ENCODE measurements around the gene SDCBP2.

SDCBP2 gene

DNA sequence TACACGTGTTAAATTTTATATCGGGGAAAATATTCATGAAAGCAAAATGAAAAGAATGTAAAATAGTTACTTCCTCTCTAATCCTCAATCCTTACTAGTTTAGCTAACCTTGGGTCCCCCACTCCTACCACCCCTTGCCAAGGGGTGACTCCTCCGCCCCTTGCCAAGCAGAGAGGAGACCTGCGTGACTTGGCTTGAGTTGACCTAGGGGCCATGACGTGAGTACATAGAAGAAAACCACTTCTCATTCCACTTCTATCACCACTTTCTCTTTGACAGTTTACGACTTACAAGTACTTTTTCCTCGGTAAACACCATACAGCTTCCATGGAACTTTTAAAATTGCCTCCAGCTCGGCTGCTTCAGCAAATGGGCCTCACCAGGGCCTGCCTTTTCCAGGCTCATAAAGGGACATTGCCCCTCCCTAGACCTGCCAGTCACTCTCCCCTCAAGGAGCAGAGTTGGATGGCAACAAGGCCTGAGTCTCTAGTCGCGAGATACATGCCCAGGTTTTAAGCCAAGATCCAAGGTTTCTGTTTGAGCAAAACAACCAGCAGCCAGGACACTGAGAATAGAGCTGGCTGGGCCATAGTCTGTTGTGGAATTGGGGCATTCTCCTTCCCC, 29.9 kb downstream of the SDCBP2 start:
- Histone ChIP-seq H3K36me3 (replicated peaks; ENCODE audit: low read depth, low read length) (no peaks in the 10 kb centered on the region), H3K4me3 (ENCODE audit: low read length) (no peak overlapping the region)

DNA sequence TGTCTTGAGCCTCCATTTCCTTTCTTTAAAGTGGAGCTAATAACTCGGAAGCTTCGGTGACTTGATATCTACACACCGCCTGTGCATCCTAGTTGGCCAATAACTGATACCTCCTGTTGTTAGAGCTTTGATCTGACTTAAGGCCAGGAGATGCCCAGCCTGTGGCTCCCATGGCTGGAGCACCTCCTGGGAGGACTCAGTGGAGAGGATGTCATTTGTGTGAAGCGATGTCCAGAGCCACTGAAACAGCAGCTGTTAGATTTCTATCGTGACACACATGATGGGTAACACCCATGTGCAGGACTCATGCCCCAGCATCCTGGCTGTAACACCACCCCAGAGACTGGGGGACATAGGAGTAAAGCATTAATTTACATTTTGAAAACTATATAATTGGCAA, 30.8 kb downstream of the SDCBP2 start:
- H3K4me2 ChIP-seq (ENCODE audit: low read length), result no peak overlapping the region
- H3K9me3 ChIP-seq (ENCODE audit: insufficient read depth, low read length), result no peaks in the 10 kb centered on the region
- no peaks in the 10 kb centered on the region for H3K79me2 ChIP-seq (ENCODE audit: low read length)
- H3K4me1 ChIP-seq (ENCODE audit: low read length), result no peaks in the 10 kb centered on the region
- TF ChIP-seq EZH2phosphoT487 (IDR thresholded peaks at IDR 0.05; ENCODE audit: low read depth), result no peak
- TF ChIP-seq, protein P1, sequence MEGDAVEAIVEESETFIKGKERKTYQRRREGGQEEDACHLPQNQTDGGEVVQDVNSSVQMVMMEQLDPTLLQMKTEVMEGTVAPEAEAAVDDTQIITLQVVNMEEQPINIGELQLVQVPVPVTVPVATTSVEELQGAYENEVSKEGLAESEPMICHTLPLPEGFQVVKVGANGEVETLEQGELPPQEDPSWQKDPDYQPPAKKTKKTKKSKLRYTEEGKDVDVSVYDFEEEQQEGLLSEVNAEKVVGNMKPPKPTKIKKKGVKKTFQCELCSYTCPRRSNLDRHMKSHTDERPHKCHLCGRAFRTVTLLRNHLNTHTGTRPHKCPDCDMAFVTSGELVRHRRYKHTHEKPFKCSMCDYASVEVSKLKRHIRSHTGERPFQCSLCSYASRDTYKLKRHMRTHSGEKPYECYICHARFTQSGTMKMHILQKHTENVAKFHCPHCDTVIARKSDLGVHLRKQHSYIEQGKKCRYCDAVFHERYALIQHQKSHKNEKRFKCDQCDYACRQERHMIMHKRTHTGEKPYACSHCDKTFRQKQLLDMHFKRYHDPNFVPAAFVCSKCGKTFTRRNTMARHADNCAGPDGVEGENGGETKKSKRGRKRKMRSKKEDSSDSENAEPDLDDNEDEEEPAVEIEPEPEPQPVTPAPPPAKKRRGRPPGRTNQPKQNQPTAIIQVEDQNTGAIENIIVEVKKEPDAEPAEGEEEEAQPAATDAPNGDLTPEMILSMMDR (IDR thresholded peaks at IDR 0.05; ENCODE audit: low read depth, low read length), result no peak
- no peak overlapping the region for H3K9ac ChIP-seq (ENCODE audit: low read length)
- no peak overlapping the region for H2AFZ ChIP-seq (ENCODE audit: low read depth, low read length)
- no peak overlapping the region for H3K27ac ChIP-seq (ENCODE audit: low read length)
- no peaks in the 10 kb centered on the region for H3K27me3 ChIP-seq (ENCODE audit: low read depth, low read length)
- no peaks in the 10 kb centered on the region for H4K20me1 ChIP-seq (ENCODE audit: insufficient read depth, low read length)
- no peak overlapping the region for H3K4me3 ChIP-seq (ENCODE audit: low read length)
- no peaks in the 10 kb centered on the region for H3K36me3 ChIP-seq (replicated peaks; ENCODE audit: low read depth, low read length)

More for the DNA sequence above, 29.9 kb downstream of the SDCBP2 start:
- no peaks in the 10 kb centered on the region for H3K27me3 ChIP-seq (ENCODE audit: low read depth, low read length)
- no peaks in the 10 kb centered on the region for H3K79me2 ChIP-seq (ENCODE audit: low read length)
- H3K9me3 ChIP-seq (ENCODE audit: insufficient read depth, low read length), result no peaks in the 10 kb centered on the region
- H3K4me2 ChIP-seq (ENCODE audit: low read length), result no peak overlapping the region
- no peaks in the 10 kb centered on the region for H3K4me1 ChIP-seq (ENCODE audit: low read length)
- no peak overlapping the region for H3K9ac ChIP-seq (ENCODE audit: low read length)
- H4K20me1 ChIP-seq (ENCODE audit: insufficient read depth, low read length), result no peaks in the 10 kb centered on the region
- no peak for TF ChIP-seq EZH2phosphoT487 (IDR thresholded peaks at IDR 0.05; ENCODE audit: low read depth)
- TF ChIP-seq, protein P1 (IDR thresholded peaks at IDR 0.05; ENCODE audit: low read depth, low read length), result no peak
- no peak overlapping the region for H2AFZ ChIP-seq (ENCODE audit: low read depth, low read length)
- no peak overlapping the region for H3K27ac ChIP-seq (ENCODE audit: low read length)

DNA sequence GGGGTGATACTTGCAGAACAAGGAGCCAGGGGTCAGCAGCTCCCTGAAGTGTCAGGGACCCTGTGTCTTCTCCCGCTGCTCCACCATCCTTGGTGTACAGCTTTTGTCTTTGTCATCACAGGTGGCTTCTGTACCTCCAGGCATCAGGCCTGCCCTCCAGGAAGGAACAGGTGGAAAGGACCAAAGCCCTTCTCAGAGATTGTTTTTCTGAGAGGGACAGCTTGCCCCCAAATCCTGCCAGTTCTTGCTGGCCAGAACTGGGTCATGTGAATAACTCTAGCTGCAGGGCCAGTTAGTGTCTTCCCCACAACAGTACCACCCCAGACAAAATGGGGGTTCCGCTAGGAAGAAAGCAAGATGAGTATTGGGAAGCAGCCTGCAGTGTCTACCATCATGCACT, 31.5 kb downstream of the SDCBP2 start:
- TF ChIP-seq, protein P1 (IDR thresholded peaks at IDR 0.05; ENCODE audit: low read depth, low read length), result no peak
- no peak for TF ChIP-seq EZH2phosphoT487 (IDR thresholded peaks at IDR 0.05; ENCODE audit: low read depth)
- Histone ChIP-seq H3K4me3 (ENCODE audit: low read length) (no peak overlapping the region), H3K9me3 (ENCODE audit: insufficient read depth, low read length) (no peaks in the 10 kb centered on the region)

DNA sequence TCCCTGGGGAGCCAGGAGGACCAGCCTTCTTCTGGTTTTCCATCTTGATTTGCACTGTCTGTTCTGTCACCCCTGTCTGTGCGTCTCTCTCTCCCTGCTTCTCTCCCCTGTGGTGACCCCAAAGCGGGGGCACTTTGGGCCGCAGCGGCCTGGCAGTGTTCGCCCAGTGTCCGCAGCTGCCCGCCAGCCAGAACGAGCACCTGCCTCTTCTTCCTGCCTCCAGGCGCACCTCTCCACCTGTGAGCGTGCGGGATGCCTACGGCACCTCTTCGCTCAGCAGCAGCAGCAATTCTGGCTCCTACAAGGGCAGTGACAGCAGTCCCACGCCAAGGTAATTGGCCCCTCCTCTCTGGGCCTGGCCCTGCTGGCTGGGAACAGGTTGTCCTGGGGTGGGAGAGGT, 32.0 kb downstream of the SDCBP2 start:
- H3K9ac ChIP-seq (ENCODE audit: low read length), result no peak overlapping the region
- H3K27me3 ChIP-seq (ENCODE audit: low read depth, low read length), result no peaks in the 10 kb centered on the region
- no peaks in the 10 kb centered on the region for H3K9me3 ChIP-seq (ENCODE audit: insufficient read depth, low read length)
- no peak for TF ChIP-seq EZH2phosphoT487 (IDR thresholded peaks at IDR 0.05; ENCODE audit: low read depth)
- TF ChIP-seq, protein P1 (IDR thresholded peaks at IDR 0.05; ENCODE audit: low read depth, low read length), result no peak
- no peaks in the 10 kb centered on the region for H3K4me1 ChIP-seq (ENCODE audit: low read length)
- no peaks in the 10 kb centered on the region for H3K36me3 ChIP-seq (replicated peaks; ENCODE audit: low read depth, low read length)
- H4K20me1 ChIP-seq (ENCODE audit: insufficient read depth, low read length), result no peaks in the 10 kb centered on the region
- H3K4me3 ChIP-seq (ENCODE audit: low read length), result no peak overlapping the region
- no peak overlapping the region for H2AFZ ChIP-seq (ENCODE audit: low read depth, low read length)
- H3K4me2 ChIP-seq (ENCODE audit: low read length), result no peak overlapping the region
- no peak overlapping the region for H3K27ac ChIP-seq (ENCODE audit: low read length)
- H3K79me2 ChIP-seq (ENCODE audit: low read length), result no peaks in the 10 kb centered on the region

More for the DNA sequence above, 31.5 kb downstream of the SDCBP2 start:
- Histone ChIP-seq H4K20me1 (ENCODE audit: insufficient read depth, low read length) (no peaks in the 10 kb centered on the region), H3K27me3 (ENCODE audit: low read depth, low read length) (no peaks in the 10 kb centered on the region), H2AFZ (ENCODE audit: low read depth, low read length) (no peak overlapping the region), H3K9ac (ENCODE audit: low read length) (no peak overlapping the region), H3K79me2 (ENCODE audit: low read length) (no peaks in the 10 kb centered on the region), H3K36me3 (replicated peaks; ENCODE audit: low read depth, low read length) (no peaks in the 10 kb centered on the region), H3K27ac (ENCODE audit: low read length) (no peak overlapping the region), H3K4me2 (ENCODE audit: low read length) (no peak overlapping the region), H3K4me1 (ENCODE audit: low read length) (no peaks in the 10 kb centered on the region)

All from OCI-LY3 (cell line).